GM10248 (cell line): Measurements from ENCODE around the gene BICC1.

Experiments used
- CTCF ChIA-PET: fragments of 300-600 bp; sonication (Branson Sonifier 250); formaldehyde crosslinking; extraction: SDS; loops from one replicate; lab custom pipeline; 2021; ENCODE audit warnings: antibody characterized with exemption; lab: Yijun Ruan, JAX
- POLR2A ChIA-PET: fragments of 350-650 bp; sonication (Branson Sonifier 250); formaldehyde crosslinking; extraction: SDS; loops from one replicate; lab custom pipeline; 2020; ENCODE audit warnings: antibody characterized with exemption; lab: Yijun Ruan, JAX
- DNase-seq: peaks from one replicate; pipeline ENCODE4 v3.0.0; 2012; ENCODE audit errors: extremely low spot score
- CTCF ChIP-seq: IDR thresholded peaks from 2 replicates; pipeline ENCODE4 v1.5.1; 2012; ENCODE audit warnings: mild to moderate bottlenecking, low read depth; ENCODE audit errors: extremely low read depth, missing control alignments, control extremely low read depth

The BICC1 gene

DNA sequence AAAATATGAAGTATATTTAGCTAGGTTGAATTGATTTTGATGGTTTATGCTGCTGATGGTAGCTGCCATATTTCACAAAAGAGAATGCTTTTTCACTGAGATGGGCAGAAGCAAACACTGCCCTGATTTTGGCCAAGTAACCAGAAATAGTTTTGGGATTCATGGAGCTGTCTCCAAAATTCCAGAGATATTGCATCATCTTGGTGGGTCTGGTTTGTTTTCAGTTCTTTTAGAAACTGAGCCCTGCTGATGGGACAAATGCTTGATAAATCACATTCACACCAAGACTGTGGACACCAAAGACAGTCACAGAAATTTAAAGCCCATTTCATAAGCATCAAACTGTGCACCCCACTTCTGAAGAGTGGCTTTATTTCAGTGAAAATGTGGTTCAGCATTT is 140.5 kb downstream of the BICC1 start:
- ChIA-PET POLR2A (no interaction called here), CTCF (no interaction called here)
- no peak for DNase-seq
- TF ChIP-seq CTCF = no peak

- TF ChIP-seq CTCF = no peak
- ChIA-PET POLR2A (no interaction called here), CTCF (interaction anchor here (2.0 kb wide), 1 partner anchor 17 kb away, joined by 8 read pairs; no protein-coding TSS in a partner anchor)
- no peak for DNase-seq
These were observed 148.0 kb downstream of the BICC1 start for GRCh38 chr10:58660575-58661255.

- TF ChIP-seq CTCF = no peak
- no peak for DNase-seq
- CTCF ChIA-PET = no interaction called here
- POLR2A ChIA-PET = no interaction called here
These were observed 148.7 kb downstream of the BICC1 start for GRCh38 chr10:58661336-58661735.

DNA sequence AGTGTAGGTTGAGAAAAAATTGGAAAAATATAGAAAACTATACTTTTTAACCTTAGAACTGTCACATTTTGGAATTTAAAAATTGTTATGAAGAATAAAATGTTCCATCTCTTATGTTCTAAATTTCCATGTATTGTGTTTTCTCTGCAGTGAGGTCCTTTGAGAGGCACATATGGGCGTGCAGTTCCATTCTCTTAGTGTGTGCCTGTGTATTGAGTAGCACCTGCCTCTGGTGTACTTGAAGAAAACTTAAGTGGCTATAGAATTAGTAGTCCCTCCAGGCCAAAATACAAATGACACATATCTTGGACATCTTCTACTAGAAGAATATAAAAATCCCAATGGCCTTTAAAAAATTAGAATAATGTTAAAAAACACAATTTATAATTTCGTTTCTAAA is 149.2 kb downstream of the BICC1 start:
- no peak for TF ChIP-seq CTCF
- DNase-seq = no peak
- POLR2A ChIA-PET = no interaction called here
- CTCF ChIA-PET = no interaction called here

GRCh38 chr10:58662314-58662713 is 149.6 kb downstream of the BICC1 start:
- DNase-seq = no peak
- POLR2A ChIA-PET = no interaction called here
- TF ChIP-seq CTCF = no peak
- CTCF ChIA-PET = no interaction called here

DNA sequence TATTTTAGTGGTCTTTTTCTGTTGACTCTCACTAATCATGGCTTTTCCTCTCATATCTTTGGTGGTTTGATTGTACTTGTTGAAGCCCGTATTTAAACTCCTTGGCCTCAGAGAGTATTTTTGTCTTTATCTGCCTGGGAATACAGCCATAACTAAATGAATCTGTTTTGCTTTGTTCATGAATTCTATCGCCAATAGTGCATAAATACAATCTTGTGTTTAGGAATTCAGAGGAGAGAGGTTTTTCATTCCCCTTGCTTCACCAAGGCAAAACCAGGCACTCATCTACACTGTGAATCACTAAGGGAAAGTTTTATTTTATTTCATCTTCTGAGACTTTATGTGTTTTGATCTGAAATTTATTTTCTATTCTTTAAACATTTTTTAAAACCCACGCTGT is 152.7 kb downstream of the BICC1 start:
- no peak for TF ChIP-seq CTCF
- no peak for DNase-seq
- ChIA-PET POLR2A (no interaction called here), CTCF (interaction anchor here (1.0 kb wide), 1 partner anchor 21 kb away, joined by 3 read pairs; no protein-coding TSS in a partner anchor)
